NCI-H146 (cell line): ENCODE measurements around the gene SPA17.

Experiments
- DNase-seq: peaks from one replicate; lab custom pipeline; 2025; lab: John Stamatoyannopoulos, UW

The SPA17 gene

DNA sequence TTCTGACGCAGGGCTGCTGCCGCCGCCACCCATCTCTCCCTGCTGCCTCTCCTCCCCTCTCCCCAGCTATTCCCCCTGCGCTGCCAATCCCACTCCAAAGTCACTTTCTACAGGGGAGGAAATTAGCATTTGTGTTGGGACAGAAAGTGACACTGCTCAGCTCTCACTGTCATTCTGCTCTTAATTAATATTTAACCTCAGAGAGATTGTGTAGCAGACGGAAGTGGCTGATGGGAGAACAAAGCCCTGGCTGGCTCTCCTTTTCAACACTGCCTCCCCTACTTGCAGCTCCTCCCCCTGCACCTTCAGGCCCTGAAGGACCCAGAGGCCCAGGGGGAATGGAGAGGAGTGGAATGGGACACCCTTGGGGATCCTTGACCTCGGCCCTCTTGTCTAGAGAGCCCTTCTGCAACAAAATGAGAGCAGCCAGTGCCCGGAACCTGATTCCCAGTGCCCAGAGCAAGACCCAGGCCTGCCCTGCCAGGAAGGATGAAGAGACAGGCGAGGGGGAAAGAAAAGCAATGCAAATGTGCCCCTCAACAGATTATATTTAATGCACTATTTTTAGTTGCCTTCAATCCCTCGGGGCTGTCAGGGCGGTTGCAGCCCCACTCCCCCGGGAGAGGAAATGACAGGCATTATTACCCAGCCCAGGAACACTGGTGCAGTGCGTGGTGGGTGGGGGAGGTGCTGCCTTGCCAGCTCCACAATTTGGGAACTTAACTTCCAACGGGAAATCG, 51.4 kb downstream of the SPA17 start:
- no peak for DNase-seq

DNA sequence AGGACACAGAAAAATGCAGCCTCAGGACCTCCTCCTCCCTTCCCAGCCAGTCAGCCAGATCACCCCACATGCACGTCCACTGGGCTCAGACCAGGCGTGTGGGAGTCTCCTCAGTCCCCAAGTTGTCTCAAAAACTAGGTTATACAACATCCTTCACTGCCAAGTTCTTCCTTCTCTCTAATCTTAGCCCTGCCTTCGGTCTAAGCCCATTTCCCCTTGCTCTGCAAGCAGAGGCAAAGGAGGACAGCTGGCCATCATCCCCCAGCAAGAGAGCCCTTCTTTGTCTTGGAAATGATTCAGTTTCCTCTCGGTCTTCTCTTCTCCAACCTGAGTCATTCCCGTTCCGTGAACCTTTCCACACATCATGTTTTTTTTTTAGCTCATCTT, 52.0 kb downstream of the SPA17 start:
- DNase-seq, result no peak

DNA sequence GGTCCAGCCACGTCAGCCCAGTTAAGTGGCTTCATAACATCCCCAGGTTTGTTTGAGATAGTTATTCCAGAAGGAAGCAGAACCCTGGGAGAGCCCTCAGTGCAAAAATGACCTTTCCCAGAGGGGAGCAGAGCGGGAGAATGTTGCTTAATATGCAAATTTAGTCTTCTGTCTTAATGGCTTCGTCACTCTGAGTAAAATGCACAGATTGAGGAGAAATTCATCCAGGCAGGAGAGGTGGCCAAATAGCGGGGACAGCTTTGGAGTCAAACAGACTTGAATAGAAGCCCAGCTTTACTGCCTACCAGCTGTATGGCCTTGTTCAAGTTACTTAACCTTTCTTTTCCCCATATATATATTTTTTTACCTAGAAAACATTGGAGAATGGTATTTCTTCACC, 53.8 kb downstream of the SPA17 start:
- DNase-seq, result no peak

DNA sequence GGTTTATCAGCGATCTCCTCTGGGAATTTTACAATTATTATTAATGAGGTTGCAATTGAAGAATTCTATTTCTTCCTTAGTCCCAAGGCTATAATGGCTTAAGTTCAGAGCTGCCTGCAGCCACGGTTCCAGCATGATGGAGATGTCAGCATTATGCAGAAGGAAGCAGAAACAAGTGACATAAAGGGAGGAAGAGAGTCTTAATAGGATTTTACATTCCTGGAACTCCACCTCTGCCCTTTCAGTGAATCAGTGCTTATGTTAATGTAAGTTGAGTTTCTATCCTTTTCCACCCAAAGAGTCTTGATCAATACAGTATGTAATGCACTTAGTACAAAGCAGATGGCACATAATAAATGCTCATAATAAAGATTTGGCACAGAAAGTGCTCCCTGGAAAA, 54.4 kb downstream of the SPA17 start:
- no peak for DNase-seq

DNA sequence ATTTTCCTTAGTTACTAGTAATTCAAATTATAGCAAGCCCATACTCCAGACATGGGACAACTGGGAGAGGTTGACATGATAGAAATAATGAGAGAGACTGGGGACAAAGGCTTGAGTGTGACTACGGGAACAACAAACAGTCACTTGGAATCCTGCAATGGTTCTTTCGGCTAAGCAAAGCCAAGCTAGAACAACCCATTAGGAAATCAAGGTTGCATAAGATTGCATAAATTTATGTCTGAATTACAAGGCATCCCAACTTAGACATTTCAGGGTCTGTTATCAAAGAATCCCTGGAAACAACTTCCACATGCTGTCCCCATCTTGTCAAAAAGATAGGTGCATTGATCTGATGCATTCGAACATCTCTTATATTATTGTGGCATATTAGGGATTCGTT, 55.9 kb downstream of the SPA17 start:
- DNase-seq, result no peak

DNA sequence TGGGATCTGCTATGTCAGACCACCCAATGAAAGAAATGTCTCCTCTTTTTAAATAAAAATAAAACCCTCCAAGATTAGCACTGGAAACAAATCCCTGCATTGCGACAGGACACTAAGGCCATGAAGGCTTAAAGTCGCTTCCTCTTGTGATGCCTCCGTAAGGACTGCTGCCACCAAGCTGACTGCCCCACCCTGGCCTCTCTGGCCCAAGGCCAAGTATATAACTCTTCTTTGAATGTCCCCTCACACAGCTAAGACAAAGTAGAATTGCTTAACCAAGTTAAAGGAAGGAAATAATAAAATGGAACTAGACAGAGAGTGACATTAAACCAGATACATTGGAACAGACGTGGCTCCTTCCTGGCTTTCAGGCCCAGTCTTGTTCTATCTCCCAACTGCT, 58.5 kb downstream of the SPA17 start:
- DNase-seq, result no peak

DNA sequence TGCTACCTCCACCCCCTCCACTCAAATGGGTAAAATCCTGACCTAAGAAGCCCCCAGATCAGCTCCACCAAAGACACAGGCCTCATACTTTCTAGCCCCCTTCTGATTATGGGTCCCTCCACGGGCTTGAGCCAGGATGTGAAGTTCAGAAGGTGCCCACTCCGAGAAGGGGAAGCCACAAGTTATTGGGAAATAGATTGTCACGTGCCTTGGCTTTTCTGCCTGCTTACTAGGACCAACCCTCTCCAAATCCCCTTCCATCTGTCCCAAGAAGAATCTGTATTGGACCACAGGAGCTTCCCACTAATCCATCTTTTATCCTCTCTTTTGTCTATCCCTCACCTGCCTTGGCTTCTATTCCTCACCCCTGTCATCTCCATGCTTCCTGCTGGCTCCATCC, 63.0 kb downstream of the SPA17 start:
- DNase-seq, result no peak

DNA sequence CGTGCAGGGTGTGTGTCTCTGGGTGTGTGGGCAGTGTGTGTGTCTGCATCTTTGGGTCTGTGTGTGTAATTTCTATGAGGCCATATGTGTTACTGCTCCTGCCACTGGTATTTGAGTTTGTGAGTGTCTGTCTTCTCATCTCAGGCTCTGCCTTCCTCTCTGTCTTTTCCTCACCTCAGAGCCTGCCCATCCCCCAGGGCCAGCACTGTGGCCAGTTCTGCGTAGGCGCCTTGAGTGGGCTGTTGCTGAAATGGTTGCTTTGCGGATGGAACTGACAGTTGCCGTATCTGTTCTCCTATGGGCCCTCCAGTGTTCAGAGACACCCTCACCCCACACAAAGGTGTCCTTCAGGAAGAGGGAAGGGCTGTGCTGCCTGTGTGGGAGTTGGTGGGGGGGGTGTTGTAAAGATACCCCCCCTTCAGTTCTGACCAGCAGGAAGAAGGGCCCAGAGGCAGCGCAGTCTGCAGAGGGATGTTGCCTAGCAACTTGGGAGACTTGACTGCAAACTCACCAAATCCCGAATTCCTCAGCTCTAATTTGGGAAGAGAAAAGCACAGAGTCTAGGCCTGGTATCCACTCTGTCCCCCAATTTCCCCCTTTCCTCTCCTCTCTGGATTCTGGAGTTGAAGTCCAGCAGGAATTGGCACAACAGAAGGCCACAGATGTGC, 64.1 kb downstream of the SPA17 start:
- DNase-seq, result no peak

DNA sequence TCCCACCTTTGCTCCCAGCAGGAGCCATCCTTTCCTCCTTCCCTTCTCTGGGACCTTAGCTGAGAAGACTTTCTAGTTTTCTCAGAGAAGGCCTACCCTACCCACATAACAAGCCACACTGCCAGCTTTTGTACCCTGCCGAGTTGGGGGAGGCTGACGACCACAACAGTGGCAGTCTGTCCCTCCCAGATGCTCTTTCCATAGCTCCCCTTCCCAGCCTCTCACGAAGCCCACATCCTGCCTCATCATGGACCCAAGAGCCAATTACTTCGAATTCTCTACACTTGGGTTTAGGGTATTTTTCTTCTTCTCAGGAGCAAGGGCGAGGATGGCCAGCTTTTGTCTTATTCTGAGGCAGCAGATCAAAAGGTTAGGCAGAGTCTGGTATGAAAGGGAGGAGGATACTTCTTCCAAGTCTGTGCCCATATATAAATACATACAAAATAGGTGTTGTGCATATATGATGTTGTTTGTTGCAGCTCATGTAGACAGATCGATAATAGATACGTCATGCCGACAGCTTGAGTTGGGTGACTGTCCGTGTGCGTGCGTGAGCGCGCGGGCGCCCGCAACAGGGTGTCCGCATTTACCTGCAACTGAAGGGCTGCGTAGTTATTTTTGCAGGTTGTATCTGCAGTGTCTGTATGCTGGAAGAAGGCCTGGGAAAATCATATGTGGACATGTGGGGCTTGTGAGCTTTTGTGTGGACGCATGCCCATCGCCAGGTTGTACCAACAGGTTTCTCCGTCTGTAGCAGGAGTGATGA, 65.2 kb downstream of the SPA17 start:
- no peak for DNase-seq

DNA sequence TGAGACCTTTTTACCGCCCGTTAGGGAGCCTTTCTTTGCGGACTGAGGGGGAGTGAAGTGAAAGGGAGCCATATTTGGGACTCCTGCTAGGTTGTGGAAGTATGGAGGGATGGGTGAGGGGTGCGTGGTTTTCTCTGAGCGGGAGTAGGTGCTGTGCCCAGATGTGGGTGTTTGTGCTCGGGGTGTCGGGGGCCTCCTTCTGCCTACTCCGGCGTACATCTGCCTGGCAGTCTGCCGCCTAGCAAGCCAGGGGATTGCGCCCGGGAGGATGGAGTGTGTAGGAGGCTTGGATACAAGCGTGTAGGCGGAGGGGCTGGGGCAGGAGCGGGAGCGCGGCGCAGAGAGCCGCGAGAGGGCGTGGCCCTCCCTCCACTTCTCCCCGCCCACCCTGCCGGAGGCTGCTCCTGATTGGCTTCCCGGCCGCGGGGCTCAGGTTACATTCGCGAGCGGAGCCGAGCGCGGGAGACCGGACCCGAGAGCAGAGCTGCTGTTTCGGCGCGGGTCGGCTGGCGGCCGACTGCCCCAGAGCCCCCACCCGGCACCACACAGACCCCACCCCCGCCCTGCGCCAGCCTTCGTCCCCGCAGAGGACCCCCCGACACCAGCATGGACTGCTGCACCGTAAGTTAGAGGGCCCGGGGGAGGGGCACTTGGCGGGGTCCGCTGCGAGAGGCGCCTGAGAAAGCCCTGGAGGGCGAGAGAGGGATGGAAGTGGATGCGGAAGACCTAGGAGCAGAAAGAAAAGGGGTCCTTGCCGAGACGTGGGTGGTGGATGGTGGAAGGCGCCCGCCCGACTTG, 66.0 kb downstream of the SPA17 start, which contains the start of gene NRGN:
Gene NRGN (plus strand): TSS at position 464 of the 798 bp plus-strand sequence. CDS start 143 bp downstream, at position 607.
- peak; percentile 90 for DNase-seq

DNA sequence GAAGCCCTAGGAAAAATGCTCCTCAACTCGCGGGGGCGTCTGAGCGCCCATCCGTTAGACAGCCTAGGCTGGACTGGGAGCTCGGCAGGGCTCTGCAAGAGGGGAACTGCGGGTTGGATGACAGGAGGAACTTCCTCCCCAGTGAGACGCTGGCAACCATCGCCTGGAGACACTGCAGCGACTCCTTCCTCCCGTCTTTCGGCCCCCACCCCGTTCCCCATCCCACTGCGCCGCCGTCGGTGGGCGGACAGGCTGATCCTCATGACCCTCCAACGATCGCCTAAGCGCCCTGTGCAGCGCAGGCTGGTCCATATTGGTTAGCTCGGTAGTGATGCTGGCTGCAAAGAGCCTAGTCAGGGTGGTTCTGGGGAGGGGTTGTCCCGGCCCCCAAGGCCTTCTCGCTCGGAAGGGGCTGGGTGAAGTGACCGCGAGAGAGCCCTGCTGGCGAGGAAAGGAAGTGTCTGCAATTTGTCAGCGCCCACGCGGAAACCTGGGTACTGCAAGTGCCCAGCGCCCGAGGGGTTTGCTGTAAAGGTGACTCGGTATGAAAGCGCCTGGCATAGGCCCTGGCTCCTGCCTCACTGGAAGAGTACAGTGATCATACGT, 66.7 kb downstream of the SPA17 start:
- peak; percentile 20 for DNase-seq

DNA sequence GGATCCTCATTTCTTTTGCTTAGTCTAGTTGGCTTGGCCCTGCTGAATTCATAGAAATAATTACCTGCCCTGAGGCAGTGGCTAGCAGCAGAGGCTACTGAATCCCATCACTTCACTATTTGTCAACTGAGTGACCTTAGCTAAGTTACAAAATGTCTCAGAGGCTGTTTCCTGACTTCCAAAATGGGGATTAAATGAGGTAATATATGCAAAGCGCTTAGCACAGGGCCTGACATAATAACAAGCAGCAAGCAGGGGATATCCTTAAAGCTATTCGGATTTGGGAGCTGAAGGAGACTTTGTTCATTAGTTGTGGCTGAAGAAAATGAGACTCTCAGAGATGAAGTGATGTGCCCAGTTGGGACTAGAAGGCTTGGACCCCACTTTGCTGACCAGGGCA, 68.9 kb downstream of the SPA17 start:
- DNase-seq, result no peak

DNA sequence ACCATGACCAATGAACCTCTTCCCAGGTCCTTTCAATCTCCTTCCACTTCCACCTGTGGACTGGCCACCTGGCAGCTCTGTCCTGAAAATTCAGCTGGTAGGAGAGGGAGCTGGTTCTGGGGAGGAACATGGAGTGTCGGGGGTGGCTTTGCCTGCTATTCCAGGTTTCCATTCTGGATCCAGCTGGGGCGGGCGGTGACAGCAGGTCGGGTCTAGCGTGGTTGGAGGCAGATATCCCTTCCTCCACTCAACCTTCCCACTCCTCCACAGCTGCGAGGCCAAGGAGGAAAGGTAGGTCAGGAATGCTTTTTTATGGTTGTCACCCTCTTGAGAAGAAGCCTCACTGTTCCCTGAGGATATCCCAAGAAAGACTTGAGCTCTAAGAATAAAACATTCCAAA, 69.3 kb downstream of the SPA17 start:
- DNase-seq, result no peak

DNA sequence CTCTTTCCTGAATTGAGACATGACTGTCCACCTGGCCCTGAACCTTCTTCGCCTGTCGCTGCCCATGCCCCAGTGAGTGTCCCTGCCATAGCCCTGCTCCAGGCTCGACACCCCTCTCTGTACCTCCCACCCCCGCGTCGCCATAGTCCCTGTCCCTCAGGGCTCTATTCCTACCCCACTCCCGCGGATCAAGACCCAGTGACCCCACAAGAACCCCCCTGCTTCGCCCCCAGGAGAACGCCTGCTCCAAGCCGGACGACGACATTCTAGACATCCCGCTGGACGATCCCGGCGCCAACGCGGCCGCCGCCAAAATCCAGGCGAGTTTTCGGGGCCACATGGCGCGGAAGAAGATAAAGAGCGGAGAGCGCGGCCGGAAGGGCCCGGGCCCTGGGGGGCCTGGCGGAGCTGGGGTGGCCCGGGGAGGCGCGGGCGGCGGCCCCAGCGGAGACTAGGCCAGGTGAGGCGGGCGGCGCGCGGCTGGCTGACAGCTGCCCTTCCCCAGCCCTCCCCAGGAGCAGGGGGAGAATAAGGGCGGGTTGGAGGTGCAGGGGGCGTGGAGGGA, 71.6 kb downstream of the SPA17 start:
- DNase-seq, result no peak

DNA sequence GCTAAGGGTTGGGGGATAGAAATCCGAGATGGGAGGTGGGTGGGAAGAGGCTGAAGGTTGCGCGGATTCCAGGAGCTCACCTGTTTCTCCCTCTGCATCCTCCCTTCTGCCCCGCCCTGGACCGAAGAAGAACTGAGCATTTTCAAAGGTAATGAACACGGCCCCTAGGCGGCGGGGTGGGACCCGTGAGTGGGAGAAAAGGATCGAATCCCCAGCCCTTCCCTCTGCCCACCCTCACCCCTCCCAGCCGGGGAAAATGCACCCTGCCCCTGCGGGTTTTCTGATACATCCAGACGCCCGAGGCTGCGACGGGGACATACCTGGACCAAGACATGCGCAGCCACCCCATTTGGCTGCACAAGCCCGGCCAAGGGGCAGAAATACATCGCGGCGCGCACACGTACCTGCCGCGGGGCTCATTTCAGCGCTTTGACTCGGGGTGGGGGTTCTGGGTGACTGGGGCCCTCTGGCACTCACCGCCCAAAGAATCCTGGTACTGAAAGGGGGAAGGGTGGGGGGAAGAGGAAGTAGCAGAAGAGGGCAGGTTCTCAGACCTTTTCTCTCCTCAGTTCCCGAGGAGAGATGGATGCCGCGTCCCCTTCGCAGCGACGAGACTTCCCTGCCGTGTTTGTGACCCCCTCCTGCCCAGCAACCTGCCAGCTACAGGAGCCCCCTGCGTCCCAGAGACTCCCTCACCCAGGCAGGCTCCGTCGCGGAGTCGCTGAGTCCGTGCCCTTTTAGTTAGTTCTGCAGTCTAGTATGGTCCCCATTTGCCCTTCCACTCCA, 72.3 kb downstream of the SPA17 start:
- DNase-seq, result peak; percentile 44

DNA sequence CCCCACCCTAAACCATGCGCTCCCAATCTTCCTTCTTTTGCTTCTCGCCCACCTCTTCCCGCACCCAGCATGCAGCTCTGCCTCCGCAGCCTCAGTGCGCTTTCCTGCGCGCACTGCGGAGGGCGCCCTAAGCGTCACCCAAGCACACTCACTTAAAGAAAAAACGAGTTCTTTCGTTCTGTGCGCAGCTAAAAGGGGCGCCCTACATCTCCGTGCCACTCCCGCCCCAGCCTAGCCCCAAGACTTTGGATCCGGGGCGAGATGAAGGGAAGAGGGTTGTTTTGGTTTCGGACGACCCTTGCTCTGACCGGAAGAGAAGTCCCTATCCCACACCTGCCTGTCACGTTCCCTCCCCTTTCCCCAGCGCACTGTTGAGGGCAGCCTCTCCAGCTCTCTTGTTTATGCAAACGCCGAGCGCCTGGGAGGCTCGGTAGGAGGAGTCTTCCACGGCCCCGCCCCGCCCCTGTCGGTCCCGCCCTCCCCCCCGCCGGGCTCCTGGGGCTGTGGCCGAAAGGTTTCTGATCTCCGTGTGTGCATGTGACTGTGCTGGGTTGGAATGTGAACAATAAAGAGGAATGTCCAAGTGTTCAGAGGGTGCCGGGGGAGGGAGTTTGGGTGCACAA, 73.0 kb downstream of the SPA17 start:
- DNase-seq, result peak; percentile 69
